GM12874 (cell line): ENCODE results near the gene FHOD3.

Experiments
- TF ChIP-seq, protein P1 (sequence below): IDR thresholded peaks from 2 replicates; pipeline ENCODE4 v1.5.1; 2011; ENCODE audit warnings: low read depth, mild to moderate bottlenecking, control low read depth, low read length, moderate library complexity; ENCODE audit not compliant: insufficient read depth

FHOD3 gene

DNA sequence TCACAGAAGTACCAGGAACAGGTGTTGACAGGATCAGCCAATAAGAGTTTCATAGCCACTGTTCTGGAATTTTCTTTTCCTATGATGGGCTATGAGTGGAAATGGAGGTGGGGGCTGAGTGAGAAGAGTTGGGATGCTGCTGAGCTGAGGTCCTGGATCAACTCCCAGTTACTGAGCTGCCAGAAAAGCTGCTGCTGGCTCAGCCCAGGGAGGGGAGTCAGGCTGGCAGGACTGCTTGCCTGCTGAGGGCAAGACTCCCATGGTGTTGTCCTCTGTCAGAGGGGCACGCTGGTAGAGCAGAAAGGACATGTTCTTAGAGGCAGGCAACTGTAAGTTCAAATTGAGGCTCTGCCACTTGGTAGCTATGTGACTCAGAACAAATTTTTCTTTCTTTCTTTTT lies 519.5 kb downstream of the FHOD3 start:
- TF ChIP-seq, protein P1, sequence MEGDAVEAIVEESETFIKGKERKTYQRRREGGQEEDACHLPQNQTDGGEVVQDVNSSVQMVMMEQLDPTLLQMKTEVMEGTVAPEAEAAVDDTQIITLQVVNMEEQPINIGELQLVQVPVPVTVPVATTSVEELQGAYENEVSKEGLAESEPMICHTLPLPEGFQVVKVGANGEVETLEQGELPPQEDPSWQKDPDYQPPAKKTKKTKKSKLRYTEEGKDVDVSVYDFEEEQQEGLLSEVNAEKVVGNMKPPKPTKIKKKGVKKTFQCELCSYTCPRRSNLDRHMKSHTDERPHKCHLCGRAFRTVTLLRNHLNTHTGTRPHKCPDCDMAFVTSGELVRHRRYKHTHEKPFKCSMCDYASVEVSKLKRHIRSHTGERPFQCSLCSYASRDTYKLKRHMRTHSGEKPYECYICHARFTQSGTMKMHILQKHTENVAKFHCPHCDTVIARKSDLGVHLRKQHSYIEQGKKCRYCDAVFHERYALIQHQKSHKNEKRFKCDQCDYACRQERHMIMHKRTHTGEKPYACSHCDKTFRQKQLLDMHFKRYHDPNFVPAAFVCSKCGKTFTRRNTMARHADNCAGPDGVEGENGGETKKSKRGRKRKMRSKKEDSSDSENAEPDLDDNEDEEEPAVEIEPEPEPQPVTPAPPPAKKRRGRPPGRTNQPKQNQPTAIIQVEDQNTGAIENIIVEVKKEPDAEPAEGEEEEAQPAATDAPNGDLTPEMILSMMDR = no peak

DNA sequence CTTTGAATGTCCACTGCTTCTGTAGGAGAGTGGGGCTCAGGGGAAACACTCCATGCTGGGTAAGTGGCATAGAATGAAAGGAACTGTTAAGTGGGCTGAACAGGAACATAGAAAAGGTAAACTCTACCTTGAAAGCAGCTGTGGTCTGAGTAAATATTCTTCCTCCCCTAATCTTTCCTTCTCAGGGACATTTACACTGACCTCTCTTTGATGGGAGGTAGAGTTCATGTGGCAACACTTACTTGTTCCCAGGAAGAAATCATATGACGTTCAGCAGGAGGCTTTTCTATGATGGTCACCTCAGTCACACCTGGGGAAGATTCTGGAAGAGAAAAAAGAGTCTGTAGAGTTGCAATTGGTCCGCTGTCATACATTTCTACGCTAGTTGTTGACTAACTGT lies 521.1 kb downstream of the FHOD3 start:
- TF ChIP-seq, protein P1 = no peak

GRCh38 chr18:36819621-36820020 lies 522.1 kb downstream of the FHOD3 start:
- TF ChIP-seq, protein P1 = no peak

DNA sequence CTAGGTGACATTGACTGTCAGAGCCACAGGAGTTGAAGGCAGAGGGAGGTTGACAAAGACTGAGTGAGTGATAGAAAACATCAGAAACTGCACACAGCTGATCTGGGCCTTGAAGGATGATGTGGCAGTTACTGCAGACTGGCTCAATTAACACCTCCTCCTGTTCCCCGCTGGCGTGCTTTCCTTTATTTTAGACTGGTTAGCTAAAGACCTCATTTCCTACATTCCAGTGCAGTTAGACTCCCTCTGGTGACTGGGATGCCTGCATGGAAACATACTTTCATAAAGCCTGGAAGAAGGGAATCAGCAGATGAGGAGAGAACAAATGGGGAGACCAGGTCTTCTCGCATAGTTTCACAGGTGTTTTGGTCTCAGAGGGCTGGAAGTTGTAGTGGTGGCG lies 524.2 kb downstream of the FHOD3 start:
- TF ChIP-seq, protein P1 = no peak

DNA sequence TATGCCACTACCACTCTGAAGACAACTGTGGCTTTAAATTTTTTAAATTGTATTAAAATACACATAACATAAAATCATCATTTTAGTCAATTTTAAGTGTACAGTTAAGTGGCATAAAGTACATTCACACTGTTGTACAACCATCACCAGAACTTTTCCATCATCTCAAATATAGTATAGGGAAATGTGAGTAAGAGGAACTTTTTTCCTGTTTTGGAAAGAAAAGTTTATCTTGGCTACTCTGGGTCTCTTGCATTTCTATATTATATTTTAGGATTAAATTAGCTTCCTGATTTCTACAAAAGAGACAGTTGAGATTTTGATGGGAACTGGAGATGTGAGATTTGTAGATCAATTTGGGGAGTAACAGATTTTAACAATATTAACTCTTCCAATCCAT lies 528.0 kb downstream of the FHOD3 start:
- TF ChIP-seq, protein P1 = no peak

DNA sequence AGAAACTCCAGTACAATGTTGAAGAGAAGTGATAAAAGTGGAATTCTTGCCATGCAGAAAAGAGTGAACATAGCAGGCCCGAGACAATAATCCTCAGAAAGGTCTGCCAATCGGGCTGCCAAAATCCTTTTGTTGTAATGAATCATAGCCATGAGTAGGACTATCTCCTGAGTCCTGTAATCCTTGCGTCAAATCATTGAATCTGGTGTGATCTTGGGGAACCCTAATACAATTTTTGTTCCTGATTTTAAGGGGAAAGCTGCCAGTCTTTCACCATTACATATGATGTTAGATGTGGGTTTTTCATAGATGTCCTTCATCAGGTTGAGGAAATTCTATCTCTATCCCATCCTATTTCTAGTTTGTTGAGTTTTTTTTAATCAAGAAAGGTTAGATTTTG lies 529.0 kb downstream of the FHOD3 start:
- TF ChIP-seq, protein P1 = no peak

DNA sequence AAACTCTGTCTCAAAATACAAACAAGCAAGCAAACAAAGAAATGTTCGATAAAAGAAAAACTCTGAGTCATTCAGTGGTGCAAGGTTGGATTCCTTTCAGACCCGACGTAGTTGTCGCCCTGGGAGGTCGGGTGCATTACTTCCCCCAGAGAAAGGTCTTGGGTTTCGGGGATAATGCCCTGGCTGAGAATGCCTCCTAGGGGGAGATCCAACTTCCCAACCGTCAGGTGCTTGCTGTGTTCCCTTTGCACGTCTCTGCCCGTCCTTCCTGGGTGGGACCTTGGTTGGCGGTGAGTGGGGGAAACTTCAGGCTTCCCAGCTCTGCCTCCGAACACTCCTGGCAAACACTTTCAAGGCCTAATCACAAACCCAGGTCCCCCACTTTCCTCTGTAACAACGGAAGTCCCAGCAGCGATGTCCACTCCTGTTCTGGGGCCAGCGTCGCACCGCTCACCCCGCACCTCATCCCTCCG lies 530.7 kb downstream of the FHOD3 start:
- TF ChIP-seq, protein P1 = no peak

DNA sequence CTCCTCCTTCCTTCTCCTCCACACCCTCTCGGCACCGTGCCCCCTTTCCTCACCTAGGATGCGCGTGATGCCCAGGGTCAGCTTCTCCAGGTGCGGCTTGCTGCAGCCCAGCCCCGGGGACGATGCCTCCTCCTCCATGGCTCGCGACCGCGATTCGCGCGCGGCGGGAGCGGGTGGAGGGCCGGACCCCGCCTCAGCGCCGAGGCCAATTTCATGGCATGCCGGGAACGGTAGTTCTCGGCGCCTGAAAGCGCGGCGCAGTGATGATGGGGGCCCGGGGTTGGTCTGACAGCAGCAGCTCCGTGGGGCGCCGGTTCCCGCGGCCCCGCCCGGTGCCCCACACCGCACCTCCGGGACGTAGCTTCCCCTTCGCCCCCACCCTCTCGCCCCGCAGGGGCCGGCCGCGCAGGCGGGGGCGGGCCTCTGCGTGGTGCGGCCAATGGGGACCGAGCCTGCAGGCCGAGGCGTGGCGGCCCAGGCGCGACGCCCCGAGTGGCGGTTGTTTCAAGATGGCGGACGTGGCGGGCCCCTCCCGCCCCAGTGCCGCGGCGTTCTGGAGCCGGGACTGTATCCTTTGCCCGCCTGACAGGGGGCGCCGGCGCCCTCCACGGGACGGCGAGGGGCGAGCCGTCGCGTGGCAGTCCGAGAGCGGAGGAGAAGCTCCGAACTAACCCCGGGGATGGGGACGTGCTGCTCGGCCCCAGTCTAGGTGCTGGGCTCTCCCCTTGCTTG lies 531.3 kb downstream of the FHOD3 start, which contains the start of the genes KIAA1328 and TPGS2:
Gene KIAA1328, plus strand, starts transcription at position 498 of the 732 bp plus-strand sequence. Its CDS starts 12 bp downstream, at position 510.
Gene TPGS2, minus strand, starts transcription at position 373 of the 732 bp plus-strand sequence. Its CDS starts 235 bp downstream, at position 138.
- TF ChIP-seq, protein P1 = peak; percentile 55
